Right atrium auricular region (tissue), 2 donors: Measurements from ENCODE around the gene DYNC1I1. TPM values are rescaled to one million over a fixed set of nuclear protein-coding genes. Genes with fewer than 3 reads are reported as not detected.

Experiments used
- DNase-seq: peaks from one replicate; pipeline ENCODE4 v3.0.0-alpha.2; 2019; ENCODE audit warnings: low spot score
- H3K27ac ChIP-seq, 2 donors: fragments of 200-600 bp; sonication (generic); 1 replicate in 1 of 2; 2 replicates in 1 of 2; pipeline ENCODE4 v1.5.1; 2016 to 2019
- H3K27me3 ChIP-seq, 2 donors: fragments of 200-600 bp; sonication (generic); one replicate each; pipeline versions ENCODE4 v1.5.1 to v1.6.0; 2017 to 2019
- H3K36me3 ChIP-seq: fragments of 200-600 bp; sonication (generic); one replicate; pipeline ENCODE4 v1.5.1; 2016
- H3K4me1 ChIP-seq, 2 donors: fragments of 200-600 bp; sonication (generic); one replicate each; pipeline versions ENCODE4 v1.5.1 to v1.6.0; 2017 to 2019
- H3K4me3 ChIP-seq, 2 donors: fragments of 200-600 bp; sonication (generic); 1 replicate in 1 of 2; 2 replicates in 1 of 2; pipeline ENCODE4 v1.5.1; 2017 to 2019; ENCODE audit warnings: mild to moderate bottlenecking in 1 of 2, moderate library complexity in 1 of 2
- H3K9me3 ChIP-seq, 2 donors: fragments of 200-600 bp; sonication (generic); one replicate each; pipeline ENCODE4 v1.5.1; 2019
- CTCF ChIP-seq, 2 donors: fragments of 200-600 bp; sonication (generic); IDR thresholded peaks; one replicate each; pipeline ENCODE4 v1.5.1; 2019; ENCODE audit warnings: antibody characterized with exemption in 2 of 2
- total RNA-seq, 2 donors: library from RNA; depleted of rRNA; stranded (reverse); fragments of >200 nt; gene quantifications; one replicate each; pipeline ENCODE4 v1.1.0, GENCODE V29; 2016

Gene DYNC1I1
- total RNA-seq, 2 donors from 2014 or later: 14.1 to 41.3 TPM

GRCh38 chr7:95817866-95818640 lies 45.7 kb downstream of the DYNC1I1 start:
- DNase-seq: no peak
- H3K27me3 ChIP-seq: no peaks in the 10 kb centered on the region
- H3K36me3 ChIP-seq: no peaks in the 10 kb centered on the region
- no peak overlapping the region for H3K4me3 ChIP-seq
- H3K27ac ChIP-seq: no peak overlapping the region
- H3K9me3 ChIP-seq: no peaks in the 10 kb centered on the region
- no peaks in the 10 kb centered on the region for H3K4me1 ChIP-seq
- no peak for TF ChIP-seq CTCF (IDR thresholded peaks at IDR 0.05)

- no peak for DNase-seq
- H3K36me3 ChIP-seq: no peaks in the 10 kb centered on the region
- H3K27ac ChIP-seq: no peak overlapping the region
- no peaks in the 10 kb centered on the region for H3K4me1 ChIP-seq
- no peaks in the 10 kb centered on the region for H3K27me3 ChIP-seq
- H3K9me3 ChIP-seq: no peaks in the 10 kb centered on the region
- H3K4me3 ChIP-seq: no peak overlapping the region
- TF ChIP-seq CTCF (IDR thresholded peaks at IDR 0.05): no peak
Observed at GRCh38 chr7:95820778-95821177, 48.4 kb downstream of the DYNC1I1 start.

- Histone ChIP-seq H3K9me3 (no peaks in the 10 kb centered on the region), H3K27ac (no peak overlapping the region), H3K27me3 (no peaks in the 10 kb centered on the region), H3K36me3 (no peaks in the 10 kb centered on the region), H3K4me1 (no peaks in the 10 kb centered on the region), H3K4me3 (no peak overlapping the region)
- DNase-seq: no peak
- no peak for TF ChIP-seq CTCF (IDR thresholded peaks at IDR 0.05)
Observed at GRCh38 chr7:95822717-95823116, 50.4 kb downstream of the DYNC1I1 start.

- no peak for TF ChIP-seq CTCF (IDR thresholded peaks at IDR 0.05)
- no peak for DNase-seq
- no peak overlapping the region for H3K4me3 ChIP-seq
- no peaks in the 10 kb centered on the region for H3K4me1 ChIP-seq
- no peak overlapping the region for H3K27ac ChIP-seq
- no peaks in the 10 kb centered on the region for H3K36me3 ChIP-seq
- no peaks in the 10 kb centered on the region for H3K27me3 ChIP-seq
- no peaks in the 10 kb centered on the region for H3K9me3 ChIP-seq
Observed at GRCh38 chr7:95824616-95825015, 52.3 kb downstream of the DYNC1I1 start.

GRCh38 chr7:95828824-95829790 lies 56.8 kb downstream of the DYNC1I1 start:
- Histone ChIP-seq H3K27ac (no peak overlapping the region), H3K36me3 (no peaks in the 10 kb centered on the region), H3K4me3 (no peak overlapping the region), H3K27me3 (no peaks in the 10 kb centered on the region), H3K4me1 (no peaks in the 10 kb centered on the region), H3K9me3 (no peaks in the 10 kb centered on the region)
- TF ChIP-seq CTCF (IDR thresholded peaks at IDR 0.05): no peak
- no peak for DNase-seq
